ENCODE measurements around the gene POGK. TPM values are rescaled to one million over a fixed set of nuclear protein-coding genes. Genes with fewer than 3 reads are reported as not detected.

Gene POGK, protein sequence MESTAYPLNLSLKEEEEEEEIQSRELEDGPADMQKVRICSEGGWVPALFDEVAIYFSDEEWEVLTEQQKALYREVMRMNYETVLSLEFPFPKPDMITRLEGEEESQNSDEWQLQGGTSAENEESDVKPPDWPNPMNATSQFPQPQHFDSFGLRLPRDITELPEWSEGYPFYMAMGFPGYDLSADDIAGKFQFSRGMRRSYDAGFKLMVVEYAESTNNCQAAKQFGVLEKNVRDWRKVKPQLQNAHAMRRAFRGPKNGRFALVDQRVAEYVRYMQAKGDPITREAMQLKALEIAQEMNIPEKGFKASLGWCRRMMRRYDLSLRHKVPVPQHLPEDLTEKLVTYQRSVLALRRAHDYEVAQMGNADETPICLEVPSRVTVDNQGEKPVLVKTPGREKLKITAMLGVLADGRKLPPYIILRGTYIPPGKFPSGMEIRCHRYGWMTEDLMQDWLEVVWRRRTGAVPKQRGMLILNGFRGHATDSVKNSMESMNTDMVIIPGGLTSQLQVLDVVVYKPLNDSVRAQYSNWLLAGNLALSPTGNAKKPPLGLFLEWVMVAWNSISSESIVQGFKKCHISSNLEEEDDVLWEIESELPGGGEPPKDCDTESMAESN
- polyA plus RNA-seq (2013), result 18.7 and 19.8 TPM in 2 replicates

DNA sequence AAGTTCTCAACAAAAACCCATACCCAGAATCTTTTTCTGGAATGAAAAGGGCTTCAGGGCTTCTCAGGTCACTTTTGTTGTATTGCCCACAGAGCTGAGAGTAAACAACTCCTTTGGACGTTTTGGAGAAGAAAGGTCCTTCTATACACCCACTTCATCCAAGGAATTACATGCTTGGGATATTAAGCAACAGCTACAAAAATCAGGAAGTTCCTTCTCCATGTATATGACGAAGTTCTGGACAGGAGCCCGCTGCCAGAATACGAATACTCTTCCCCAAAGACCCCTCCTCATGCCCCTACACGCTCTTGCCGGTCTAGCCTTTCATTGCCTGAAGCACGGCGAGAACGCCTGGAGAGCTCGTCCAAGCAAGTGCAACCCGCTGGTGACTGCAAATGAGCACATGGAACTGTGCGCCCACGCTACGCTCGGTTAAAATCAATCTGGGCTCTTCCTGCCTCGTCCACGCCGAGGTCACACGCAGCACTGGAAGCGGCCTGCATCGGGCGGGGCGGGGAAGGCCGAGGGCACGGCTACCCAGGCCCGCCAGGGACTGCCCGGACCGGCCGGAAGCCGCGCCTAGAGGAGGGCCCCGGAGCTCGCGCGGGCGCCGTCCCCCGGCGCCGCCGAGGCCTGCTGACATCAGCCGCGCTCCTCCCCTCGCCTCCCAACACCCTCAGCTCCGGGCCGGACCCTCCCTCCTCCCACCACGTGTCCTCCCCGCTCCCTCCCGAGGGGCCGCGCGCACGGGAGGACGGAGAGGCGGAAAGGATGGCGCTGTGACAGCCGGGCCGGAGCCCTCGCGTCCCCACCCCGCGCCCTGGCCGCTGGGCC is at the start of gene POGK:
Gene POGK (plus strand): TSS at position 710 of the 834 bp plus-strand sequence. CDS start 1,482 bp downstream, outside the sequence.
- peak within 1 kb of the TSS; percentile 85 for H3K4me3 ChIP-seq (ENCODE audit: low read depth, low read length)
- peak within 1 kb of the TSS; percentile 80 for H3K27ac ChIP-seq (ENCODE audit: low read depth, low read length)
- peak within 1 kb of the TSS; percentile 73 for H2BK5ac ChIP-seq (ENCODE audit: low read depth, low read length, poor library complexity)
- H2AFZ ChIP-seq (ENCODE audit: insufficient read depth, low read length, poor library complexity), result peak within 1 kb of the TSS; percentile 83
- H4K91ac ChIP-seq (ENCODE audit: low read depth, low read length), result peak within 1 kb of the TSS; percentile 67
- no peak within 1 kb of the TSS for H3K23ac ChIP-seq (ENCODE audit: low read length)
- peak; percentile 88 to 89 for DNase-seq
- no peaks in the 10 kb centered on the region for H3K27me3 ChIP-seq (ENCODE audit: insufficient read depth, low read length)
- H3K14ac ChIP-seq (ENCODE audit: low read length), result peak within 1 kb of the TSS; percentile 94
- no peak within 1 kb of the TSS for H2AK5ac ChIP-seq (ENCODE audit: low read length)
- peaks cover 11% of the 10 kb centered on the region for H3K79me1 ChIP-seq (ENCODE audit: low read length)
- H3K79me2 ChIP-seq (ENCODE audit: control insufficient read depth, insufficient read depth, low read length, poor library complexity), result peaks cover 7% of the 10 kb centered on the region
- H4K8ac ChIP-seq (ENCODE audit: low read depth, low read length), result peak within 1 kb of the TSS; percentile 93
- peaks cover 19 to 26% of the 10 kb centered on the region in 2 experiments for H3K36me3 ChIP-seq (ENCODE audit: control insufficient read depth in 1 of 2, insufficient read depth in 2 of 2, low read length in 2 of 2)
- peak within 1 kb of the TSS; percentile 91 for H4K12ac ChIP-seq (ENCODE audit: low read depth, low read length)
- peaks cover 17 to 25% of the 10 kb centered on the region in 2 experiments for H3K4me1 ChIP-seq (ENCODE audit: control insufficient read depth in 1 of 2, insufficient read depth in 2 of 2, low read length in 2 of 2)
- peak within 1 kb of the TSS; percentile 74 for H2BK120ac ChIP-seq (ENCODE audit: insufficient read depth, low read length, poor library complexity)
- H2BK12ac ChIP-seq (ENCODE audit: low read length), result no peak within 1 kb of the TSS
- H3K18ac ChIP-seq (ENCODE audit: low read length), result peak within 1 kb of the TSS; percentile 99
- H3K4ac ChIP-seq (ENCODE audit: low read depth, low read length), result peak within 1 kb of the TSS; percentile 55
- peak within 1 kb of the TSS; percentile 81 for H3K4me2 ChIP-seq (ENCODE audit: low read length)
- H3K9me3 ChIP-seq (ENCODE audit: insufficient read depth, low read depth, low read length), result no peaks in the 10 kb centered on the region
- no CpG with 5 or more reads among the region's 63 CpGs for WGBS (ENCODE audit: extremely low coverage, insufficient coverage, insufficient read length)
- peak within 1 kb of the TSS; percentile 78 for H3K9ac ChIP-seq (ENCODE audit: low read length)

DNA sequence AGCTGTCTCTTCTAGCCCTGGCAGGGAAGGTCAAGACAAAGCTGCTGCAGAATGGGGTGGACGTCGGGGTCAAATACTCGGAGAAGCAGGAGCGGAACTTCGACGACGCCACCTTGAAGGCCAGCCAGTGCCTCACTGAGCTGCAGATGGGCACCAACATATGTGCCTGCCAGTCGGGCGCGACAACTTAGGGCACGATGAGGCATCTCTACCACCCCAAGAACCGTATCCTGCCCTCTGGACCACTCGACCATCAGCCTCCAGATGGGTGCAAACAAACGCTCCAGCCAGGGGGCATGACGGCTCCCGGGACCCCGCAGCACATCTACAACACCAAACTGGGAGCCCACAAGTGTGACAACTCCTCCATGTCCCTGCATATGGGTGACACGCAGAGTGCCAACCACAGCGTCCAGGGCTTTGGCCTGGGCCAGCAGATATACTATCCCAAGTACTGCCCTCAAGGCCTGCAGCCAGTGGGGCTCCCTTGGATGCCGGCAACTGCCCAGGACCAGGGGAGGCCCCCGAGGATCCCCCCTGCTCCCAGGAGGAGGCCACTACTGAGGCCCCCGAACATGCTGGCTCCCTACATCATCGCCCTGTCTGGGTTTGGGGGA is 42.5 kb upstream of the POGK start:
- Histone ChIP-seq H4K8ac (ENCODE audit: low read depth, low read length) (no peak overlapping the region), H3K79me1 (ENCODE audit: low read length) (no peaks in the 10 kb centered on the region), H2BK120ac (ENCODE audit: insufficient read depth, low read length, poor library complexity) (no peak overlapping the region), H2AK5ac (ENCODE audit: low read length) (no peak overlapping the region), H3K18ac (ENCODE audit: low read length) (no peak overlapping the region), H3K27me3 (ENCODE audit: insufficient read depth, low read length) (no peaks in the 10 kb centered on the region), H3K4ac (ENCODE audit: low read depth, low read length) (no peak overlapping the region), H3K4me2 (ENCODE audit: low read length) (no peak overlapping the region), H3K27ac (ENCODE audit: low read depth, low read length) (no peak overlapping the region), H4K91ac (ENCODE audit: low read depth, low read length) (no peak overlapping the region), H3K23ac (ENCODE audit: low read length) (no peak overlapping the region), H3K79me2 (ENCODE audit: control insufficient read depth, insufficient read depth, low read length, poor library complexity) (no peaks in the 10 kb centered on the region), H3K4me1 (ENCODE audit: control insufficient read depth in 1 of 2, insufficient read depth in 2 of 2, low read length in 2 of 2) (no peaks in the 10 kb centered on the region), H3K4me3 (ENCODE audit: low read depth, low read length) (no peak overlapping the region), H3K9ac (ENCODE audit: low read length) (no peak overlapping the region), H2AFZ (ENCODE audit: insufficient read depth, low read length, poor library complexity) (no peak overlapping the region), H3K9me3 (ENCODE audit: insufficient read depth, low read depth, low read length) (no peaks in the 10 kb centered on the region), H2BK5ac (ENCODE audit: low read depth, low read length, poor library complexity) (no peak overlapping the region), H3K36me3 (ENCODE audit: control insufficient read depth in 1 of 2, insufficient read depth in 2 of 2, low read length in 2 of 2) (no peaks in the 10 kb centered on the region), H4K12ac (ENCODE audit: low read depth, low read length) (no peak overlapping the region), H3K14ac (ENCODE audit: low read length) (no peak overlapping the region), H2BK12ac (ENCODE audit: low read length) (no peak overlapping the region)
- no CpG with 5 or more reads among the region's 23 CpGs for WGBS (ENCODE audit: extremely low coverage, insufficient coverage, insufficient read length)
- no peak for DNase-seq

GRCh38 chr1:166808952-166809351 is 30.3 kb upstream of the POGK start:
- H2BK5ac ChIP-seq (ENCODE audit: low read depth, low read length, poor library complexity), result no peak overlapping the region
- no peak overlapping the region for H2AK5ac ChIP-seq (ENCODE audit: low read length)
- H3K27me3 ChIP-seq (ENCODE audit: insufficient read depth, low read length), result no peaks in the 10 kb centered on the region
- H3K4me3 ChIP-seq (ENCODE audit: low read depth, low read length), result no peak overlapping the region
- H3K18ac ChIP-seq (ENCODE audit: low read length), result no peak overlapping the region
- no peak overlapping the region for H4K12ac ChIP-seq (ENCODE audit: low read depth, low read length)
- H3K27ac ChIP-seq (ENCODE audit: low read depth, low read length), result no peak overlapping the region
- no peaks in the 10 kb centered on the region for H3K4me1 ChIP-seq (ENCODE audit: control insufficient read depth in 1 of 2, insufficient read depth in 2 of 2, low read length in 2 of 2)
- DNase-seq, result no peak
- no peak overlapping the region for H2BK120ac ChIP-seq (ENCODE audit: insufficient read depth, low read length, poor library complexity)
- no peak overlapping the region for H4K91ac ChIP-seq (ENCODE audit: low read depth, low read length)
- no peaks in the 10 kb centered on the region for H3K9me3 ChIP-seq (ENCODE audit: insufficient read depth, low read depth, low read length)
- H3K23ac ChIP-seq (ENCODE audit: low read length), result no peak overlapping the region
- no peaks in the 10 kb centered on the region for H3K36me3 ChIP-seq (ENCODE audit: control insufficient read depth in 1 of 2, insufficient read depth in 2 of 2, low read length in 2 of 2)
- no peak overlapping the region for H3K14ac ChIP-seq (ENCODE audit: low read length)
- H4K8ac ChIP-seq (ENCODE audit: low read depth, low read length), result no peak overlapping the region
- no peaks in the 10 kb centered on the region for H3K79me1 ChIP-seq (ENCODE audit: low read length)
- no peak overlapping the region for H2AFZ ChIP-seq (ENCODE audit: insufficient read depth, low read length, poor library complexity)
- no CpG with 5 or more reads among the region's 2 CpGs for WGBS (ENCODE audit: extremely low coverage, insufficient coverage, insufficient read length)
- H2BK12ac ChIP-seq (ENCODE audit: low read length), result no peak overlapping the region
- H3K4ac ChIP-seq (ENCODE audit: low read depth, low read length), result no peak overlapping the region
- H3K4me2 ChIP-seq (ENCODE audit: low read length), result no peak overlapping the region
- H3K9ac ChIP-seq (ENCODE audit: low read length), result no peak overlapping the region
- H3K79me2 ChIP-seq (ENCODE audit: control insufficient read depth, insufficient read depth, low read length, poor library complexity), result no peaks in the 10 kb centered on the region

DNA sequence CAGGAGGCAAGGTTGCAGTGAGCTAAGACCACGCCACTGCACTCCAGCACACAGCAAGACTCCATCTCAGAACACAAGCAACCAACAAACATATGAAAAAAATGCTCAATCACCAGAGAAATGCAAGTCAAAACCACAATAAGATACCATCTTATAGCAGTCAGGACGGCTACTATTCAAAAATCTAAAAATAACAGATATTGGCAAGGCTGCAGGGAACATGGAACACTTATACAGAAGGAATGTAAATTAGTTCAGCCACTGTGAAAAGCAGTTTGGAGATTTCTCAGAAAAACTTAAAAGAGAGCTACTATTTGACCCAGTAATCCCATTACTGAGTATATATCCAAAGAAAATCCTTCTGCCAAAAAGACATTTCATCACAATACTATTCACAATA is 27.6 kb upstream of the POGK start:
- WGBS (ENCODE audit: extremely low coverage, insufficient coverage, insufficient read length), result no CpG with 5 or more reads among the region's 2 CpGs
- no peak overlapping the region for H2BK12ac ChIP-seq (ENCODE audit: low read length)
- no peak for DNase-seq
- H4K8ac ChIP-seq (ENCODE audit: low read depth, low read length), result no peak overlapping the region
- no peak overlapping the region for H3K14ac ChIP-seq (ENCODE audit: low read length)
- no peaks in the 10 kb centered on the region for H3K79me1 ChIP-seq (ENCODE audit: low read length)
- peaks cover 6% of the 10 kb centered on the region for H3K9me3 ChIP-seq (ENCODE audit: insufficient read depth, low read depth, low read length)
- no peak overlapping the region for H2BK120ac ChIP-seq (ENCODE audit: insufficient read depth, low read length, poor library complexity)
- H3K23ac ChIP-seq (ENCODE audit: low read length), result no peak overlapping the region
- no peak overlapping the region for H3K4me3 ChIP-seq (ENCODE audit: low read depth, low read length)
- no peak overlapping the region for H4K12ac ChIP-seq (ENCODE audit: low read depth, low read length)
- no peaks in the 10 kb centered on the region for H3K4me1 ChIP-seq (ENCODE audit: control insufficient read depth in 1 of 2, insufficient read depth in 2 of 2, low read length in 2 of 2)
- H2AFZ ChIP-seq (ENCODE audit: insufficient read depth, low read length, poor library complexity), result no peak overlapping the region
- H3K36me3 ChIP-seq (ENCODE audit: control insufficient read depth in 1 of 2, insufficient read depth in 2 of 2, low read length in 2 of 2), result no peaks in the 10 kb centered on the region
- H3K4me2 ChIP-seq (ENCODE audit: low read length), result no peak overlapping the region
- H3K79me2 ChIP-seq (ENCODE audit: control insufficient read depth, insufficient read depth, low read length, poor library complexity), result no peaks in the 10 kb centered on the region
- H4K91ac ChIP-seq (ENCODE audit: low read depth, low read length), result no peak overlapping the region
- no peak overlapping the region for H2AK5ac ChIP-seq (ENCODE audit: low read length)
- no peak overlapping the region for H3K4ac ChIP-seq (ENCODE audit: low read depth, low read length)
- H3K27ac ChIP-seq (ENCODE audit: low read depth, low read length), result no peak overlapping the region
- no peak overlapping the region for H3K18ac ChIP-seq (ENCODE audit: low read length)
- no peaks in the 10 kb centered on the region for H3K27me3 ChIP-seq (ENCODE audit: insufficient read depth, low read length)
- H3K9ac ChIP-seq (ENCODE audit: low read length), result no peak overlapping the region
- H2BK5ac ChIP-seq (ENCODE audit: low read depth, low read length, poor library complexity), result no peak overlapping the region

All from trophoblast cell (in vitro differentiated cells and primary cell).